DOHH2 (cell line): ENCODE results near the gene CACNA1D.

Experiments
- H3F3A ChIP-seq: fragments of 200-600 bp; sonication (generic), shearing (Covaris generic); 2 replicates; pipeline ENCODE4 v1.6.0; 2016; ENCODE audit warnings: antibody characterized with exemption, mild to moderate bottlenecking; ENCODE audit not compliant: control insufficient read depth, insufficient read depth
- H3K27ac ChIP-seq: fragments of 200-600 bp; sonication (generic); 2 replicates; pipeline ENCODE4 v1.5.1; 2014; ENCODE audit warnings: low read depth, mild to moderate bottlenecking, low read length, moderate library complexity
- H3K27me3 ChIP-seq: fragments of 200-600 bp; sonication (generic); 2 replicates; pipeline ENCODE4 v1.6.1; 2014; ENCODE audit warnings: mild to moderate bottlenecking, low read length, mixed read lengths; ENCODE audit not compliant: control insufficient read depth
- H3K36me3 ChIP-seq: fragments of 200-600 bp; sonication (generic); 2 replicates; pipeline ENCODE4 v1.6.1; 2014; ENCODE audit warnings: mild to moderate bottlenecking, low read length, moderate library complexity, mixed read lengths; ENCODE audit not compliant: control insufficient read depth
- H3K4me1 ChIP-seq: fragments of 200-600 bp; sonication (generic); 2 replicates; pipeline ENCODE4 v1.6.1; 2014; ENCODE audit warnings: mild to moderate bottlenecking, low read length, mixed read lengths; ENCODE audit not compliant: control insufficient read depth
- H3K4me2 ChIP-seq: fragments of 200-600 bp; sonication (generic); 2 replicates; pipeline ENCODE4 v1.6.0; 2014; ENCODE audit warnings: mild to moderate bottlenecking, low read length, moderate library complexity
- H3K4me3 ChIP-seq: fragments of 200-600 bp; sonication (generic); 2 replicates; pipeline ENCODE4 v1.5.1; 2014; ENCODE audit warnings: mild to moderate bottlenecking, low read length, mixed read lengths
- H3K79me2 ChIP-seq: fragments of 200-600 bp; sonication (generic); 2 replicates; pipeline ENCODE4 v1.6.1; 2014; ENCODE audit warnings: mild to moderate bottlenecking, low read length, mixed read lengths; ENCODE audit not compliant: control insufficient read depth
- H3K9me2 ChIP-seq: fragments of 200-600 bp; sonication (generic); replicated peaks from 2 replicates; pipeline ENCODE4 v1.6.1; 2014; ENCODE audit warnings: mild to moderate bottlenecking, low read length, mixed read lengths; ENCODE audit not compliant: control insufficient read depth
- H3K9me3 ChIP-seq: fragments of 200-600 bp; sonication (generic); 2 replicates; pipeline ENCODE4 v1.6.1; 2014; ENCODE audit warnings: antibody characterized with exemption, low read length, mixed read lengths; ENCODE audit not compliant: control insufficient read depth, insufficient read depth
- H4K20me1 ChIP-seq: fragments of 200-600 bp; sonication (generic); 2 replicates; pipeline ENCODE4 v1.6.0; 2014; ENCODE audit warnings: low read depth, mild to moderate bottlenecking, antibody characterized with exemption, low read length, moderate library complexity; ENCODE audit not compliant: control insufficient read depth, insufficient read depth
- CTCF ChIP-seq: fragments of 200-600 bp; sonication (generic); IDR thresholded peaks from one replicate; pipeline ENCODE4 v1.5.1; 2014; ENCODE audit warnings: antibody characterized with exemption, mild to moderate bottlenecking, low read depth, low read length; ENCODE audit not compliant: poor library complexity, severe bottlenecking
- EZH2phosphoT487 ChIP-seq: fragments of 200-600 bp; sonication (generic); IDR thresholded peaks from 2 replicates; pipeline ENCODE4 v1.6.1; 2017; ENCODE audit warnings: borderline replicate concordance, mild to moderate bottlenecking, antibody characterized with exemption, low read length, moderate library complexity, mixed read lengths

Gene CACNA1D

GRCh38 chr3:53495520-53496391 is 1.3 kb downstream of the CACNA1D start:
- H3K79me2 ChIP-seq: no peaks in the 10 kb centered on the region
- no peaks in the 10 kb centered on the region for H3F3A ChIP-seq
- peaks cover 43% of the 10 kb centered on the region for H3K27me3 ChIP-seq
- no peaks in the 10 kb centered on the region for H3K4me1 ChIP-seq
- TF ChIP-seq CTCF (no peak), EZH2phosphoT487 (peak; percentile 12; the same call in 1 of the 2 replicates)
- H3K9me3 ChIP-seq: no peaks in the 10 kb centered on the region
- no peak overlapping the region for H3K4me2 ChIP-seq
- H3K27ac ChIP-seq: no peak overlapping the region
- H3K9me2 ChIP-seq: no peaks in the 10 kb centered on the region
- no peaks in the 10 kb centered on the region for H4K20me1 ChIP-seq
- no peaks in the 10 kb centered on the region for H3K36me3 ChIP-seq
- no peak overlapping the region for H3K4me3 ChIP-seq

DNA sequence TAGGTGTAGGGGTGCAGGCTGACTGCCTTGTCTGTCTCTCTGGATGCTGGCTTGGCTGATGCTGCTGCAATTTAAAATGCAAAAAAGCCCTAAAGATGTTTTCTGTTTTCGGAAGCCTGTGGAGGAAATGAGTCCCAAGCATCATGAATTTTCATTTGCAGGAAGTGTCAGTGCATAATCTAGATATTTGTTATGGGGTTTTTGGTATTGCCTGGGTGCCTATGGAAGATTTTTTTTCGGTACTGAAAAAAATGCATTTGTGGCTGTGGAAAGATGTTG is 1.9 kb downstream of the CACNA1D start:
- Histone ChIP-seq H3F3A (no peaks in the 10 kb centered on the region), H3K4me3 (no peak overlapping the region), H3K9me2 (no peaks in the 10 kb centered on the region), H3K9me3 (no peaks in the 10 kb centered on the region), H3K27me3 (peaks cover 44% of the 10 kb centered on the region), H3K4me1 (no peaks in the 10 kb centered on the region), H3K79me2 (no peaks in the 10 kb centered on the region), H4K20me1 (no peaks in the 10 kb centered on the region), H3K36me3 (no peaks in the 10 kb centered on the region), H3K4me2 (no peak overlapping the region), H3K27ac (no peak overlapping the region)
- TF ChIP-seq EZH2phosphoT487: no peak
- no peak for TF ChIP-seq CTCF

DNA sequence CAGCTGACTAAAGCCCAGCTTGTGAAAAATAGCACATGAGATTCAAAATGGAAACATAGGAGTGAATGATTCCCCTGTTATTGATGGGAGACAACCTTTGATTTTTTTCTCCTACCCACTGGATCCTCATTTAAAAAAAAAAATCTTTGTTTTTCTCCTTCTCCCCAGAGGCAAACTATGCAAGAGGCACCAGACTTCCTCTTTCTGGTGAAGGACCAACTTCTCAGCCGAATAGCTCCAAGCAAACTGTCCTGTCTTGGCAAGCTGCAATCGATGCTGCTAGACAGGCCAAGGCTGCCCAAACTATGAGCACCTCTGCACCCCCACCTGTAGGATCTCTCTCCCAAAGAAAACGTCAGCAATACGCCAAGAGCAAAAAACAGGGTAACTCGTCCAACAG is 2.6 kb downstream of the CACNA1D start:
- Histone ChIP-seq H3K9me3 (no peaks in the 10 kb centered on the region), H4K20me1 (no peaks in the 10 kb centered on the region), H3K4me2 (no peak overlapping the region), H3K79me2 (no peaks in the 10 kb centered on the region), H3F3A (no peaks in the 10 kb centered on the region), H3K36me3 (no peaks in the 10 kb centered on the region), H3K4me1 (no peaks in the 10 kb centered on the region), H3K4me3 (no peak overlapping the region), H3K27me3 (peaks cover 47% of the 10 kb centered on the region), H3K9me2 (no peaks in the 10 kb centered on the region), H3K27ac (no peak overlapping the region)
- TF ChIP-seq EZH2phosphoT487: 0 out of 2 replicates have a peak, but pooled peaks have one; percentile 39
- no peak for TF ChIP-seq CTCF
